ENCODE measurements around the gene COQ8A. TPM values are rescaled to one million over a fixed set of nuclear protein-coding genes. Genes with fewer than 3 reads are reported as not detected.

Gene COQ8A
- total and polyA plus RNA-seq, 2 experiments from 2014 or later = 25.2 to 37.4 TPM

DNA sequence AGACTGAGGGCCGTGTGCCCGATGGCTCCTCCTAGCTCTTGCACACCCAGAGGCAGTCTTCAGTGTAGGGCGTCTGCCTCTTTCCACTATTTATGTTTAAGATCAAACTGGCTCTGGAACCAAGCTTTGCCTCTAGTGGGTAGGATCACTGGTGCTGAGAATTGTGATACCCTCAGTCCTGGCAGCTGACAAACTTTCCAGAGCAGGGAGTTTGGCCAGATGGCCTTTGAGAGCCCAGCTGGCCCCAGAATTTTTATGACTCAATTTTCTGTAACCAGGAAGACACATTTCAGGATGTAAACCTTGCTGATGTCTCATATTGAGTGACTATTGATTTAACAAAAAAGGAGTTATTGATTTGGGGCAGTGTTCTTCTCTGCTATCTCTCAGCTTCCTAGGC is 6.7 kb downstream of the COQ8A start:
- no peak overlapping the region for H3K27ac Mint-ChIP-seq
- no peak overlapping the region for H3K4me2 ChIP-seq
- peaks cover 5% of the 10 kb centered on the region; the same call in 1 of the 3 replicates for H3K9me3 Mint-ChIP-seq
- H3K36me3 ChIP-seq (ENCODE audit: insufficient read depth) = no peaks in the 10 kb centered on the region
- no peaks in the 10 kb centered on the region for H3K27me3 ChIP-seq (ENCODE audit: insufficient read depth)
- no peaks in the 10 kb centered on the region for H3F3A ChIP-seq (replicated peaks; ENCODE audit: low read depth)
- peaks cover 83% of the 10 kb centered on the region for H3K79me2 ChIP-seq (replicated peaks; ENCODE audit: insufficient read depth)
- no peak for DNase-seq (ENCODE audit: low spot score)
- ATAC-seq = no peak
- peaks cover 6% of the 10 kb centered on the region; the same call in 1 of the 2 replicates for H4K20me1 ChIP-seq (replicated peaks; ENCODE audit: insufficient read depth)
- no peak overlapping the region for H2AFZ ChIP-seq
- no peaks in the 10 kb centered on the region for H3K9me2 ChIP-seq (ENCODE audit: insufficient read depth)
- no peak overlapping the region for H3K4me3 ChIP-seq
- H3K27ac ChIP-seq (ENCODE audit: low read depth) = no peak overlapping the region
- TF ChIP-seq, protein P1, sequence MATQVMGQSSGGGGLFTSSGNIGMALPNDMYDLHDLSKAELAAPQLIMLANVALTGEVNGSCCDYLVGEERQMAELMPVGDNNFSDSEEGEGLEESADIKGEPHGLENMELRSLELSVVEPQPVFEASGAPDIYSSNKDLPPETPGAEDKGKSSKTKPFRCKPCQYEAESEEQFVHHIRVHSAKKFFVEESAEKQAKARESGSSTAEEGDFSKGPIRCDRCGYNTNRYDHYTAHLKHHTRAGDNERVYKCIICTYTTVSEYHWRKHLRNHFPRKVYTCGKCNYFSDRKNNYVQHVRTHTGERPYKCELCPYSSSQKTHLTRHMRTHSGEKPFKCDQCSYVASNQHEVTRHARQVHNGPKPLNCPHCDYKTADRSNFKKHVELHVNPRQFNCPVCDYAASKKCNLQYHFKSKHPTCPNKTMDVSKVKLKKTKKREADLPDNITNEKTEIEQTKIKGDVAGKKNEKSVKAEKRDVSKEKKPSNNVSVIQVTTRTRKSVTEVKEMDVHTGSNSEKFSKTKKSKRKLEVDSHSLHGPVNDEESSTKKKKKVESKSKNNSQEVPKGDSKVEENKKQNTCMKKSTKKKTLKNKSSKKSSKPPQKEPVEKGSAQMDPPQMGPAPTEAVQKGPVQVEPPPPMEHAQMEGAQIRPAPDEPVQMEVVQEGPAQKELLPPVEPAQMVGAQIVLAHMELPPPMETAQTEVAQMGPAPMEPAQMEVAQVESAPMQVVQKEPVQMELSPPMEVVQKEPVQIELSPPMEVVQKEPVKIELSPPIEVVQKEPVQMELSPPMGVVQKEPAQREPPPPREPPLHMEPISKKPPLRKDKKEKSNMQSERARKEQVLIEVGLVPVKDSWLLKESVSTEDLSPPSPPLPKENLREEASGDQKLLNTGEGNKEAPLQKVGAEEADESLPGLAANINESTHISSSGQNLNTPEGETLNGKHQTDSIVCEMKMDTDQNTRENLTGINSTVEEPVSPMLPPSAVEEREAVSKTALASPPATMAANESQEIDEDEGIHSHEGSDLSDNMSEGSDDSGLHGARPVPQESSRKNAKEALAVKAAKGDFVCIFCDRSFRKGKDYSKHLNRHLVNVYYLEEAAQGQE (IDR thresholded peaks at IDR 0.05; ENCODE audit: unreplicated experiment) = no peak
- TF ChIP-seq NANOG (IDR thresholded peaks at IDR 0.05; ENCODE audit: borderline replicate concordance) (no peak), EZH2phosphoT487 (IDR thresholded peaks at IDR 0.05; ENCODE audit: unreplicated experiment) (no peak), ZNF114 (CRISPR knock-in tag; IDR thresholded peaks at IDR 0.05) (no peak), STAT1 (IDR thresholded peaks at IDR 0.05; ENCODE audit: unreplicated experiment) (no peak), CREB1 (CRISPR knock-in tag; IDR thresholded peaks at IDR 0.05; ENCODE audit: low read depth) (no peak), EZH2 (IDR thresholded peaks at IDR 0.05; ENCODE audit: low read depth, unreplicated experiment) (no peak), ZNF331 (CRISPR knock-in tag; IDR thresholded peaks at IDR 0.05; ENCODE audit: low read depth) (no peak)
- TF ChIP-seq, protein P2, sequence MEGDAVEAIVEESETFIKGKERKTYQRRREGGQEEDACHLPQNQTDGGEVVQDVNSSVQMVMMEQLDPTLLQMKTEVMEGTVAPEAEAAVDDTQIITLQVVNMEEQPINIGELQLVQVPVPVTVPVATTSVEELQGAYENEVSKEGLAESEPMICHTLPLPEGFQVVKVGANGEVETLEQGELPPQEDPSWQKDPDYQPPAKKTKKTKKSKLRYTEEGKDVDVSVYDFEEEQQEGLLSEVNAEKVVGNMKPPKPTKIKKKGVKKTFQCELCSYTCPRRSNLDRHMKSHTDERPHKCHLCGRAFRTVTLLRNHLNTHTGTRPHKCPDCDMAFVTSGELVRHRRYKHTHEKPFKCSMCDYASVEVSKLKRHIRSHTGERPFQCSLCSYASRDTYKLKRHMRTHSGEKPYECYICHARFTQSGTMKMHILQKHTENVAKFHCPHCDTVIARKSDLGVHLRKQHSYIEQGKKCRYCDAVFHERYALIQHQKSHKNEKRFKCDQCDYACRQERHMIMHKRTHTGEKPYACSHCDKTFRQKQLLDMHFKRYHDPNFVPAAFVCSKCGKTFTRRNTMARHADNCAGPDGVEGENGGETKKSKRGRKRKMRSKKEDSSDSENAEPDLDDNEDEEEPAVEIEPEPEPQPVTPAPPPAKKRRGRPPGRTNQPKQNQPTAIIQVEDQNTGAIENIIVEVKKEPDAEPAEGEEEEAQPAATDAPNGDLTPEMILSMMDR (conservative IDR thresholded peaks at IDR 0.05; ENCODE audit: low read depth in 2 of 2) = no peak
- H3K27me3 Mint-ChIP-seq (ENCODE audit: insufficient read depth, low read depth, poor library complexity) = peaks cover 13% of the 10 kb centered on the region
- peaks cover 50% of the 10 kb centered on the region for H3K4me1 Mint-ChIP-seq
- H3K4me3 Mint-ChIP-seq = no peak overlapping the region
- H3K36me3 Mint-ChIP-seq (ENCODE audit: low read depth) = peaks cover 4% of the 10 kb centered on the region; the same call in 2 of the 3 replicates
- H3K4me1 ChIP-seq (ENCODE audit: insufficient read depth) = peaks cover 24% of the 10 kb centered on the region

DNA sequence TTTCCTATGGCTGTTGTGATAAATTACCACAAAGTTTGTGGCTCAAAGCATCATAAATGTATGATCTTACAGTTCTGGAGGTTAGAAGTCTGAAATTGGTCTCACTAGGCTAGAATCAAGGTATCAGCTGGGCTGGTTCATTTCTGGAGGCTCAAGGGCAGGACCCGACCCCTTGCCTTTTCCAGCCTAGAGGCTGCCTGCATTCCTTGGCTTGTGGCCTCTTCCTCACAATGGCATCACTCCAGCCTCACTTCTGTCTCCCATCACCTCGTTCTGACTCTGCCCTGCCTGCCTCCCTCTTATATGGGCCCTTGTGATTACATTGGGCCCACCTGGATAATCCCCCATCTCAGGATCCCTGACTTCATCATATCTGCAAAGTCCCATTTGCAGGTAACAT is 8.0 kb downstream of the COQ8A start:
- H4K20me1 ChIP-seq (replicated peaks; ENCODE audit: insufficient read depth) = peaks cover 6% of the 10 kb centered on the region; the same call in 1 of the 2 replicates
- peaks cover 13% of the 10 kb centered on the region; the same call in 1 of the 2 replicates for H3K4me1 ChIP-seq (ENCODE audit: insufficient read depth)
- H3K27me3 ChIP-seq (ENCODE audit: insufficient read depth) = no peaks in the 10 kb centered on the region
- H3K9me3 Mint-ChIP-seq = peaks cover 5% of the 10 kb centered on the region; the same call in 1 of the 3 replicates
- H3K36me3 Mint-ChIP-seq (ENCODE audit: low read depth) = peaks cover 4% of the 10 kb centered on the region; the same call in 2 of the 3 replicates
- H3K4me2 ChIP-seq = no peak overlapping the region
- H3K79me2 ChIP-seq (replicated peaks; ENCODE audit: insufficient read depth) = peaks cover 81% of the 10 kb centered on the region
- H3K36me3 ChIP-seq (ENCODE audit: insufficient read depth) = no peaks in the 10 kb centered on the region
- H3K4me3 ChIP-seq = no peak overlapping the region
- ATAC-seq (no peak), DNase-seq (ENCODE audit: low spot score) (no peak)
- peaks cover 42% of the 10 kb centered on the region for H3K4me1 Mint-ChIP-seq
- no peak overlapping the region for H3K27ac Mint-ChIP-seq
- no peaks in the 10 kb centered on the region for H3F3A ChIP-seq (replicated peaks; ENCODE audit: low read depth)
- H2AFZ ChIP-seq = no peak overlapping the region
- H3K27me3 Mint-ChIP-seq (ENCODE audit: insufficient read depth, low read depth, poor library complexity) = peaks cover 13% of the 10 kb centered on the region
- no peak overlapping the region for H3K27ac ChIP-seq (ENCODE audit: low read depth)
- no peaks in the 10 kb centered on the region for H3K9me2 ChIP-seq (ENCODE audit: insufficient read depth)
- no peak overlapping the region for H3K4me3 Mint-ChIP-seq
- TF ChIP-seq EZH2 (IDR thresholded peaks at IDR 0.05; ENCODE audit: low read depth, unreplicated experiment) (no peak), ZNF114 (CRISPR knock-in tag; IDR thresholded peaks at IDR 0.05) (no peak), ZNF331 (CRISPR knock-in tag; IDR thresholded peaks at IDR 0.05; ENCODE audit: low read depth) (no peak), NANOG (IDR thresholded peaks at IDR 0.05; ENCODE audit: borderline replicate concordance) (no peak), EZH2phosphoT487 (IDR thresholded peaks at IDR 0.05; ENCODE audit: unreplicated experiment) (no peak), STAT1 (IDR thresholded peaks at IDR 0.05; ENCODE audit: unreplicated experiment) (no peak), JUNB (IDR thresholded peaks at IDR 0.05; ENCODE audit: unreplicated experiment) (no peak)
- TF ChIP-seq, protein P2 (conservative IDR thresholded peaks at IDR 0.05; ENCODE audit: low read depth in 2 of 2) = no peak
